ENCODE measurements around the gene ADGRD1.
A peak's percentile ranks its signal among the peaks of the same experiment; 100 is the strongest.

The ADGRD1 gene

GRCh38 chr12:131074221-131075083, 120.7 kb downstream of the ADGRD1 start:
- no peaks in the 10 kb centered on the region for H3K36me3 Mint-ChIP-seq (ENCODE audit: low read depth)
- peaks cover 9% of the 10 kb centered on the region for H3K4me1 Mint-ChIP-seq (ENCODE audit: low read depth)
- peaks cover 9% of the 10 kb centered on the region for H3K9me3 Mint-ChIP-seq
- intact Hi-C loops (cut with micrococcal nuclease) = loop anchor here (1.0 kb wide), 1 partner anchor 13 kb away; no protein-coding TSS in a partner anchor
- H3K4me3 Mint-ChIP-seq = no peak overlapping the region
- peaks cover 13% of the 10 kb centered on the region for H3K27me3 Mint-ChIP-seq
- no peak overlapping the region for H3K27ac Mint-ChIP-seq

- H3K4me3 Mint-ChIP-seq = no peak overlapping the region
- intact Hi-C loops (cut with micrococcal nuclease) = no loop called here
- H3K4me1 Mint-ChIP-seq (ENCODE audit: low read depth) = peaks cover 9% of the 10 kb centered on the region
- H3K36me3 Mint-ChIP-seq (ENCODE audit: low read depth) = no peaks in the 10 kb centered on the region
- peaks cover 13% of the 10 kb centered on the region for H3K27me3 Mint-ChIP-seq
- H3K27ac Mint-ChIP-seq = no peak overlapping the region
- H3K9me3 Mint-ChIP-seq = peaks cover 9% of the 10 kb centered on the region
Measured at GRCh38 chr12:131075194-131075593, 121.5 kb downstream of the ADGRD1 start.

- Mint-ChIP-seq H3K4me1 (ENCODE audit: low read depth) (peaks cover 9% of the 10 kb centered on the region), H3K36me3 (ENCODE audit: low read depth) (no peaks in the 10 kb centered on the region), H3K9me3 (peaks cover 5% of the 10 kb centered on the region), H3K27me3 (peaks cover 15% of the 10 kb centered on the region), H3K4me3 (no peak overlapping the region), H3K27ac (no peak overlapping the region)
- intact Hi-C loops (cut with micrococcal nuclease) = no loop called here
Measured at GRCh38 chr12:131075611-131076010, 121.9 kb downstream of the ADGRD1 start.

- Mint-ChIP-seq H3K9me3 (no peaks in the 10 kb centered on the region), H3K27me3 (peaks cover 15% of the 10 kb centered on the region), H3K27ac (peak overlapping the region; percentile 28), H3K4me1 (ENCODE audit: low read depth) (peaks cover 9% of the 10 kb centered on the region), H3K36me3 (ENCODE audit: low read depth) (no peaks in the 10 kb centered on the region), H3K4me3 (no peak overlapping the region)
- intact Hi-C loops (cut with micrococcal nuclease) = no loop called here
Measured at GRCh38 chr12:131076296-131076695, 122.6 kb downstream of the ADGRD1 start.

GRCh38 chr12:131076791-131077747, 123.4 kb downstream of the ADGRD1 start:
- peaks cover 9% of the 10 kb centered on the region for H3K4me1 Mint-ChIP-seq (ENCODE audit: low read depth)
- no peaks in the 10 kb centered on the region for H3K36me3 Mint-ChIP-seq (ENCODE audit: low read depth)
- no peak overlapping the region for H3K27ac Mint-ChIP-seq
- intact Hi-C loops (cut with micrococcal nuclease) = no loop called here
- peaks cover 17% of the 10 kb centered on the region for H3K27me3 Mint-ChIP-seq
- no peaks in the 10 kb centered on the region for H3K9me3 Mint-ChIP-seq
- no peak overlapping the region for H3K4me3 Mint-ChIP-seq

- H3K4me3 Mint-ChIP-seq = no peak overlapping the region
- no peaks in the 10 kb centered on the region for H3K36me3 Mint-ChIP-seq (ENCODE audit: low read depth)
- peaks cover 17% of the 10 kb centered on the region for H3K27me3 Mint-ChIP-seq
- H3K9me3 Mint-ChIP-seq = no peaks in the 10 kb centered on the region
- intact Hi-C loops (cut with micrococcal nuclease) = no loop called here
- H3K27ac Mint-ChIP-seq = no peak overlapping the region
- peaks cover 9% of the 10 kb centered on the region for H3K4me1 Mint-ChIP-seq (ENCODE audit: low read depth)
Measured at GRCh38 chr12:131077931-131078391, 124.3 kb downstream of the ADGRD1 start.

GRCh38 chr12:131082290-131083194, 128.8 kb downstream of the ADGRD1 start:
- H3K9me3 Mint-ChIP-seq = no peaks in the 10 kb centered on the region
- peaks cover 15% of the 10 kb centered on the region for H3K27me3 Mint-ChIP-seq
- H3K27ac Mint-ChIP-seq = no peak overlapping the region
- H3K4me3 Mint-ChIP-seq = no peak overlapping the region
- intact Hi-C loops (cut with micrococcal nuclease) = no loop called here
- no peaks in the 10 kb centered on the region for H3K36me3 Mint-ChIP-seq (ENCODE audit: low read depth)
- H3K4me1 Mint-ChIP-seq (ENCODE audit: low read depth) = no peaks in the 10 kb centered on the region

GRCh38 chr12:131084341-131085011, 130.8 kb downstream of the ADGRD1 start:
- Mint-ChIP-seq H3K27ac (no peak overlapping the region), H3K27me3 (peaks cover 10% of the 10 kb centered on the region), H3K36me3 (ENCODE audit: low read depth) (no peaks in the 10 kb centered on the region), H3K4me1 (ENCODE audit: low read depth) (no peaks in the 10 kb centered on the region), H3K4me3 (no peak overlapping the region), H3K9me3 (no peaks in the 10 kb centered on the region)
- intact Hi-C loops (cut with micrococcal nuclease) = no loop called here

GRCh38 chr12:131085125-131085815, 131.6 kb downstream of the ADGRD1 start:
- Mint-ChIP-seq H3K4me1 (ENCODE audit: low read depth) (peaks cover under 1% of the 10 kb centered on the region), H3K36me3 (ENCODE audit: low read depth) (no peaks in the 10 kb centered on the region), H3K4me3 (no peak overlapping the region), H3K9me3 (no peaks in the 10 kb centered on the region), H3K27me3 (peaks cover 10% of the 10 kb centered on the region), H3K27ac (no peak overlapping the region)
- intact Hi-C loops (cut with micrococcal nuclease) = no loop called here

- Mint-ChIP-seq H3K4me1 (ENCODE audit: low read depth) (peaks cover 8% of the 10 kb centered on the region), H3K9me3 (no peaks in the 10 kb centered on the region), H3K4me3 (no peak overlapping the region), H3K27me3 (peaks cover 10% of the 10 kb centered on the region), H3K27ac (no peak overlapping the region), H3K36me3 (ENCODE audit: low read depth) (no peaks in the 10 kb centered on the region)
- intact Hi-C loops (cut with micrococcal nuclease) = no loop called here
Measured at GRCh38 chr12:131085816-131086591, 132.3 kb downstream of the ADGRD1 start.

GRCh38 chr12:131087302-131087818, 133.7 kb downstream of the ADGRD1 start:
- H3K27ac Mint-ChIP-seq = no peak overlapping the region
- no peaks in the 10 kb centered on the region for H3K36me3 Mint-ChIP-seq (ENCODE audit: low read depth)
- intact Hi-C loops (cut with micrococcal nuclease) = no loop called here
- H3K27me3 Mint-ChIP-seq = peaks cover 12% of the 10 kb centered on the region
- H3K4me1 Mint-ChIP-seq (ENCODE audit: low read depth) = peaks cover 20% of the 10 kb centered on the region
- no peaks in the 10 kb centered on the region for H3K9me3 Mint-ChIP-seq
- H3K4me3 Mint-ChIP-seq = no peak overlapping the region

Data from dendritic cell treated with granulocyte-macrophage colony-stimulating factor and Interleukin-4, amounts not matched to agents 40 ng/mL and 50 ng/mL, for 4 days (primary cell).